ENCODE data around the gene EPM2A.
"Not testable (repeated sequence)": the region's sequence is repeated elsewhere in the genome, so short reads cannot be mapped to it uniquely, and the experiment has no call there.

EPM2A gene

GRCh38 chr6:145735356-145736165 is at the start of gene EPM2A:
TSS of gene EPM2A (minus strand) at chr6:145735520. CDS start at chr6:145735498, 22 bp downstream.
- peak; percentile 88 for DNase-seq

- no peak for DNase-seq
Observed at GRCh38 chr6:145784683-145785082, 49.4 kb upstream of the EPM2A start.

GRCh38 chr6:145783796-145784195 is 48.5 kb upstream of the EPM2A start:
- peak; percentile 30 for DNase-seq

- no peak for DNase-seq
Observed at GRCh38 chr6:145772846-145773245, 37.5 kb upstream of the EPM2A start.

GRCh38 chr6:145765449-145765848 is 30.1 kb upstream of the EPM2A start:
- DNase-seq: no peak

- DNase-seq: no peak
Observed at GRCh38 chr6:145763742-145764141, 28.4 kb upstream of the EPM2A start.

GRCh38 chr6:145761584-145761983 is 26.3 kb upstream of the EPM2A start:
- no peak for DNase-seq

- DNase-seq: no peak
Observed at GRCh38 chr6:145758113-145758512, 22.8 kb upstream of the EPM2A start.

- DNase-seq: peak; percentile 72
Observed at GRCh38 chr6:145756170-145756662, 20.9 kb upstream of the EPM2A start.

- no peak for DNase-seq
Observed at GRCh38 chr6:145755682-145756081, 20.4 kb upstream of the EPM2A start.

GRCh38 chr6:145752638-145753037 is 17.3 kb upstream of the EPM2A start:
- no peak for DNase-seq

- peak; percentile 78 for DNase-seq
Observed at GRCh38 chr6:145749632-145750031, 14.3 kb upstream of the EPM2A start.

GRCh38 chr6:145745861-145746260 is 10.5 kb upstream of the EPM2A start:
- DNase-seq: no peak

- DNase-seq: no peak
Observed at GRCh38 chr6:145744619-145745018, 9.3 kb upstream of the EPM2A start.

GRCh38 chr6:145743332-145743731 is 8.0 kb upstream of the EPM2A start:
- no peak for DNase-seq

- not testable (repeated sequence) for DNase-seq
Observed at GRCh38 chr6:145742472-145742871, 7.2 kb upstream of the EPM2A start.

GRCh38 chr6:145739685-145740084 is 4.4 kb upstream of the EPM2A start:
- not testable (repeated sequence) for DNase-seq

- DNase-seq: no peak
Observed at GRCh38 chr6:145738265-145738664, 2.9 kb upstream of the EPM2A start.

GRCh38 chr6:145736661-145737144 is 1.4 kb upstream of the EPM2A start:
- DNase-seq: no peak

GRCh38 chr6:145734486-145735355 is 599 bp downstream of the EPM2A start:
- peak; percentile 95 for DNase-seq

- peak; percentile 66 for DNase-seq
Observed at GRCh38 chr6:145733810-145734209, 1.5 kb downstream of the EPM2A start.

- peak; percentile 22 for DNase-seq
Observed at GRCh38 chr6:145733207-145733606, 2.1 kb downstream of the EPM2A start.

- DNase-seq: peak; percentile 55
Observed at GRCh38 chr6:145731447-145731846, 3.9 kb downstream of the EPM2A start.

- DNase-seq: no peak
Observed at GRCh38 chr6:145729887-145730286, 5.4 kb downstream of the EPM2A start.
